Measurements from ENCODE around the gene SPC24. TPM values are rescaled to one million over a fixed set of nuclear protein-coding genes. Genes with fewer than 3 reads are reported as not detected.
A peak's percentile ranks its signal among the peaks of the same experiment; 100 is the strongest.

Gene SPC24
- total RNA-seq, 1 donor from 2014 or later = 33.0 TPM

GRCh38 chr19:11196406-11197287 is 41.1 kb upstream of the SPC24 start:
- peak overlapping the region; percentile 86 for H3K4me3 ChIP-seq (ENCODE audit: low read depth, low read length)
- TF ChIP-seq, protein P1, sequence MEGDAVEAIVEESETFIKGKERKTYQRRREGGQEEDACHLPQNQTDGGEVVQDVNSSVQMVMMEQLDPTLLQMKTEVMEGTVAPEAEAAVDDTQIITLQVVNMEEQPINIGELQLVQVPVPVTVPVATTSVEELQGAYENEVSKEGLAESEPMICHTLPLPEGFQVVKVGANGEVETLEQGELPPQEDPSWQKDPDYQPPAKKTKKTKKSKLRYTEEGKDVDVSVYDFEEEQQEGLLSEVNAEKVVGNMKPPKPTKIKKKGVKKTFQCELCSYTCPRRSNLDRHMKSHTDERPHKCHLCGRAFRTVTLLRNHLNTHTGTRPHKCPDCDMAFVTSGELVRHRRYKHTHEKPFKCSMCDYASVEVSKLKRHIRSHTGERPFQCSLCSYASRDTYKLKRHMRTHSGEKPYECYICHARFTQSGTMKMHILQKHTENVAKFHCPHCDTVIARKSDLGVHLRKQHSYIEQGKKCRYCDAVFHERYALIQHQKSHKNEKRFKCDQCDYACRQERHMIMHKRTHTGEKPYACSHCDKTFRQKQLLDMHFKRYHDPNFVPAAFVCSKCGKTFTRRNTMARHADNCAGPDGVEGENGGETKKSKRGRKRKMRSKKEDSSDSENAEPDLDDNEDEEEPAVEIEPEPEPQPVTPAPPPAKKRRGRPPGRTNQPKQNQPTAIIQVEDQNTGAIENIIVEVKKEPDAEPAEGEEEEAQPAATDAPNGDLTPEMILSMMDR (conservative IDR thresholded peaks at IDR 0.05; ENCODE audit: low read depth, low read length) = no peak
- DNase-seq (ENCODE audit: low read depth) = no peak

DNA sequence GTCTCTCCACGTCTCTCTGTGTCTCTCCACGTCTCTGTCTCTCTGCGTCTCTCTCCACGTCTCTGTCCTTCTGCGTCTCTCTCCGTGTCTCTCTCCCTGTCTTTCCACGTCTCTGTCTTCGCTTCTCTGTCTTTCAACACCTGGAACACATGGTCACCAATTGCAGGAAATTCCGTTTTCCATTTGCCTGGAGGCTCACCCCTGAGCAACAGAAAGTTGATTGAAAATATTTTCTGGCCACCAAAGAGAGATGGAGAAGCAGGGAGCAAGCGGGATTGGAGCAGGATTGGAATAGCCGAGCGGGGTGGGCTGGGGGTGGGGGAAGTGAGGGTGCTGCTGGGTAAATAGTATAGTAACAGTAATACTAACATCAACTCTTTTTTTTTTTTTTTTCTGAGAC is 40.1 kb upstream of the SPC24 start:
- TF ChIP-seq, protein P1 (conservative IDR thresholded peaks at IDR 0.05; ENCODE audit: low read depth, low read length) = no peak
- no peak for DNase-seq (ENCODE audit: low read depth)
- H3K4me3 ChIP-seq (ENCODE audit: low read depth, low read length) = no peak overlapping the region

DNA sequence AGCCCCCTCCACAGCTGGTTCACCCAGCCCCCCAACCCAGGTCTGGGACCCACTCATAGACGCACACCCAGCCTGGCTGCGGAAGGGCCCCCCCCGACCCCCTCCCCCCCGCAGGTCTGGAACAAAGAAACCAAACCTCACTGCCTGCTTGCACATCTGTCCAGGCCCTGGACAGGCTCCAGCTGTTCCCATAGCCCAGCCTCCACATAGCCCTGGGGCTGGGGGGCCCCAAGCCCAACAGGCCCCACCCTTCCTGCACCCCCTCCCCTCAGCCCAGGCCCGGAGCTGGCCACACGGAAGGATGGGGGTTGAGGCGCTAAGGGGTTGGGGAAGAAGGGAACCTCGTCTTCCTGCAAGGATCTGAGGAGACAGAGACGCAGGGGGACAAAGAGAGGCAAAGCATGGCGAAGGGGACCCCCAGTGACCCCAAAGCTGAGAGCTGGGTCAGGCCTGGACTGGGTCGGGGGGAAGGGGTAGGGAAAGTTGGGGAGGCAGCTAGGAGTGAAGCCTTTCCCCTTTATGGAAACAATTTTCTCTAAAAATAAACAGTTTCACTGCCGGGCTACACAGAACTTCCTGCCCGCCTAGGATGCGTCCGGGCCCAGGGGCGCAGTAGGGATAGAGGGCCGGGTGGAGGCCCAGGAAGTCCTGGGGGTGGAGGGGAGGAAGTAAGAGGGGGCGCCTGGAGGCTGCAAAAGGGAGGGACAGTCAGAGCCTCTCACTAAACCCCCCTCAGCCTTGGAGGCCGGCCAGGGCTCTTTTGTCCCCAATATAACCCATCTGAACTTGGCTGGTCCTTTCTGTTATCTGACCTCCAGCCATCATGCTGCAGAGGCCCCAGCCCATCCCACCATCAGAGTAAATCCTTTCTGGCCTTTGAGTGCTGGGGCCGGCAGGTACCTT is 39.3 kb upstream of the SPC24 start:
- H3K4me3 ChIP-seq (ENCODE audit: low read depth, low read length) = no peak overlapping the region
- no peak for DNase-seq (ENCODE audit: low read depth)
- TF ChIP-seq, protein P1 (conservative IDR thresholded peaks at IDR 0.05; ENCODE audit: low read depth, low read length) = no peak

- H3K4me3 ChIP-seq (ENCODE audit: low read depth, low read length) = no peak overlapping the region
- no peak for DNase-seq (ENCODE audit: low read depth)
- TF ChIP-seq, protein P1 (conservative IDR thresholded peaks at IDR 0.05; ENCODE audit: low read depth, low read length) = no peak
Observed at GRCh38 chr19:11194173-11194572, 38.6 kb upstream of the SPC24 start.

DNA sequence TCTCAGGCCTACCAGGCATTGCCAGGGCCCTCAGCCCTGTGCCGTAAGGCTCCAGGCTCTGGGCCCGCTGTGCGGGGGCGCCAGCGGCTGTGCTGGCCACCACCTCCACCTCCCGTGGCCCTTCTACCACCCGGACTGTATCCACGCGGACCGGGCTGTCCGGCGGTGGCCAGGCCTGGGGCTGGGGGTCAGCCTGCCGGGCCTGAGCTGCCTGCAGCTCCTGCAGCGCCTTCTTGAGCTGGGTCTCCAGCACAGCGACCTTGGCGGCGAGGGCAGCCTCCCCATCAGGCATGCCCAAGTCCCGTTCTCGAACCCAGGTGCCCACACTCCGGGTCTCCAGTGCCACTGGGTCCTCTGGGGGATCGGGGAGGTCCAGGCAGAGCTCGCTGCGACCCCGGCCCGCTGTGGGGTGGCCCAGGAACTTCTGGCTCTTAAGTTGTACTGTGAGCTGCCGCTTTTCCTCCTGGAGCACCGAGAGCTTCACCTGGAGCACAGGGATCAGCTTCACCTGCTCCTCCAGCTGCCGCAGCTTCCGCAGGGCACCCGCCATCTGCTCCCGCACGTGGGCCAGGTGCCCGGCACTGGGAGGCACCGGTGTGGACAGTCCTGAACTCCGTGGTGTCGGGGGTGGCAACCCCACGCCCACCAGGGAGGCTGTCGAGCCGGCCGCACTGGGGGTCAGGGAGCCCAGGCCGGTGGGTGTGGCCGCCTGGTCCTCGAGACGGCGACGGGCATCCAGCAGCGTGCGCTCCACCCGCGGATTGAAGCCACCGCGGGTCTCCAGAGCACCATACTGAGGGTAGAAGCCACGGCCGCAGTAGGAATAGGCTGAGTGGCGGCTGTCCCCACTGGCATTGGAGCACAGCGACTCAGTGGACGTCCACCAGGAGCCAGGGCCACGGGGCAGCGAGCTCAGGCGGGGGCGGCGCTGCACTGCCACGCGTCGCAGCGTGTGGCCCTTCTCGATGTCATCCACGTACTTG is 37.7 kb upstream of the SPC24 start:
- TF ChIP-seq, protein P1 (conservative IDR thresholded peaks at IDR 0.05; ENCODE audit: low read depth, low read length) = no peak
- DNase-seq (ENCODE audit: low read depth) = no peak

DNA sequence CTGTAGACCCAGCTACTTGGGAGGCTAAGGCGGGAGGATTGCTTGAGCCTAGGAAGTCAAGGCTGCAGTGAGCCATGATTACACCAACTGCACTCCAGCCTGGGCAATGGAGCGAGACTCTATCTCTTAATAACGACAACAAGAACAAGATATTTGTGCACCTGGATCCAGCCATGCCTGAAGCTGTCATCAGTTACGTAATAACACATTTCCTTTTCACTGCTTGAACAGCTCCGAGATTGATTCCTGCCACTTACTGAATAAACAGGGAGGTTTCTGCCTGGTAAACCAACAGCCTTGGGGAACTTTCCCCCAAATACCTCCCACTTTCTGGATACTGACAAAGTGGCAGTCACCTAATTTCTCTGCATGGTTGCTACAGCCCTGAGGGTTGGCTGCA is 36.4 kb upstream of the SPC24 start:
- no peak for DNase-seq (ENCODE audit: low read depth)
- TF ChIP-seq, protein P1 (conservative IDR thresholded peaks at IDR 0.05; ENCODE audit: low read depth, low read length) = no peak
- H3K4me3 ChIP-seq (ENCODE audit: low read depth, low read length) = no peak overlapping the region

More for the DNA sequence above, 37.7 kb upstream of the SPC24 start:
- H3K4me3 ChIP-seq (ENCODE audit: low read depth, low read length) = no peak overlapping the region
